Measurements from ENCODE around the gene TPRA1. TPM values are rescaled to one million over a fixed set of nuclear protein-coding genes. Genes with fewer than 3 reads are reported as not detected.

Gene TPRA1
- total and polyA plus RNA-seq, 9 of the 15 experiments (the other 6 are each of a cell fraction or from before 2014, with no cell fraction given), result 0.66 to 21.5 (median 11.1) TPM

- TF ChIP-seq CREB5 (CRISPR knock-in tag; IDR thresholded peaks at IDR 0.05) (no peak), NFXL1 (CRISPR knock-in tag; IDR thresholded peaks at IDR 0.05) (no peak), POLR2A (conservative IDR thresholded peaks at IDR 0.05) (no peak), ZNF511 (CRISPR knock-in tag; IDR thresholded peaks at IDR 0.05) (no peak), POU5F1 (IDR thresholded peaks at IDR 0.05; ENCODE audit: borderline replicate concordance, low read depth, low read length, partially characterized antibody) (no peak), ARID3A (IDR thresholded peaks at IDR 0.05; ENCODE audit: borderline replicate concordance, low read depth, low read length) (no peak), ZNF24 (IDR thresholded peaks at IDR 0.05) (no peak), MEF2D (tag; conservative IDR thresholded peaks at IDR 0.05; ENCODE audit: low read depth) (no peak), HMG20A (CRISPR knock-in tag; conservative IDR thresholded peaks at IDR 0.05) (no peak)
Observed at GRCh38 chr3:127550468-127551157, 39.9 kb downstream of the TPRA1 start (continued).
